HG03135 (cell line): ENCODE data around the gene SNX1.
A peak's percentile ranks its signal among the peaks of the same experiment; 100 is the strongest.

Source experiments
- ATAC-seq: cut with Tn5 transposase; IDR thresholded peaks from one replicate; pipeline ENCODE4 v1.9.1; 2021; ENCODE audit warnings: mild to moderate bottlenecking, moderate library complexity; ENCODE audit not compliant: unreplicated experiment

Gene SNX1

DNA sequence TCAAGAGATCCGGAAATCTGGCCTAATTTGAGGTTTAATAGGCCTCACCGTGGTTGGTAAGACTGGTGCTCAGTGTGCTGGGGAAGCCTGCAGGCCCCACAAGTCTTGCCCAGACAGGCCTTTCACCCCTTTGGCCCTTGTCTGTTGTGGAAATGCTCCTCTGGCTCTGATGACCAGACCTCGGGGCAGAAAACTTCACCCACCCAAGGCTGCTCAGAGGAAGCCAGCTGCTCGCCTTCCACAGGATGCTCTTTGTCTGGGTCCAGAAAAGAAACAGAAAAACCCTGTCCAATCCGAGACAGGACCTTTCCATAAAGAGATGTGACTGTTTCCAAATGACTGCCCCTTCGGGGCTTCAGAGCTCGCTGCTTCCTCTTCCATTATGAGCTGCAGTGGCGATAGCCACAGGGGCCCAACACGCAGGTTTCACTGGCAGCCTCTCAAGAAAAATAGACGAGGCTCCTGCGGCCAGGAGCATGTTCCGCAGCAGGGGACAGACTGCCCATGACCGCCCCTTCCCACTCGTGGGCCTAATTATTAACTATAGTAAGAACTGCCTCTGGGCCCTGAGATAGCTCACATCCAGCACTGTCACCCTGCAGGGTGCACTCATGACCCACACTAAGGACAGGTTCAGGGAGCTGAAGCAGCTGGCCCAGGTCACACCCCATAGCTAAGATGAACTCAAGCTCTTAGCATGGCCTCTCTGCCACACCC lies 48.9 kb downstream of the SNX1 start:
- ATAC-seq: peak; percentile 71

DNA sequence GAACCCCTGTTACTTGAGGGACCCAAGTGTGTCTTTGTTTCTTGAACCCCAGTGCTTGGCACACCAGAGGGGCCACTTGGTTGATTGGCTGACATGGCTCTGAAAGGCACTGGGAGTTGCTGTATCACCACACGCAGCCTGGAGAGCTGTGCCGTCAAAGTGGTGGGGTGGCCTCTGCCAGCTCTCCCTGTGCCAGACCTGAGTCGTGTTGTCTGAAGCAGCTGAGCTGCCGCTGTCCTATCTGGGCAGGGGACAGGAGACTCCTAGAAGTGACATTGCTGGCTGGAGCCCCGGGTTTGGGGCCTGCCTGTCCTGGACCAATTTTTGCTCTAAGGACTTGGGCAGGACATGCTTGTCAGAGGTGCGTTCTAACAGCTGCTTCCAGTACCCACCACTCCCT lies 50.3 kb downstream of the SNX1 start:
- no peak for ATAC-seq

DNA sequence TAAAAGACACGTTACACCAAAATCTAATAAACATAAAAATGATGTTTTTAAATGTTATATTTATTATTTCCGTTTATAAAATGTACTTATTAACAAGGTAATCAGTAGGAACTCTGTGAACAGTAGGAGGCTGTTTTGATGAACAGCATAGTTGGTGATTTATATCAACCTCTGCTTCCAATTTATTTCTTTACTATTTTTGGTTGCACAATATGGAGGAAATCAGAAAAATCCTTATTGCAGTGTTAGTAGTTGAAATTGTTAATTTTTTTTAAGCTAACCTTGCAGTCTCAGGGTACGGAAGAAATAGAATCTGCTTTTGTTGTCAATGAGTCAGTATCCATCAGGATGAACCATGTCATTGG lies 50.7 kb downstream of the SNX1 start:
- ATAC-seq: no peak

DNA sequence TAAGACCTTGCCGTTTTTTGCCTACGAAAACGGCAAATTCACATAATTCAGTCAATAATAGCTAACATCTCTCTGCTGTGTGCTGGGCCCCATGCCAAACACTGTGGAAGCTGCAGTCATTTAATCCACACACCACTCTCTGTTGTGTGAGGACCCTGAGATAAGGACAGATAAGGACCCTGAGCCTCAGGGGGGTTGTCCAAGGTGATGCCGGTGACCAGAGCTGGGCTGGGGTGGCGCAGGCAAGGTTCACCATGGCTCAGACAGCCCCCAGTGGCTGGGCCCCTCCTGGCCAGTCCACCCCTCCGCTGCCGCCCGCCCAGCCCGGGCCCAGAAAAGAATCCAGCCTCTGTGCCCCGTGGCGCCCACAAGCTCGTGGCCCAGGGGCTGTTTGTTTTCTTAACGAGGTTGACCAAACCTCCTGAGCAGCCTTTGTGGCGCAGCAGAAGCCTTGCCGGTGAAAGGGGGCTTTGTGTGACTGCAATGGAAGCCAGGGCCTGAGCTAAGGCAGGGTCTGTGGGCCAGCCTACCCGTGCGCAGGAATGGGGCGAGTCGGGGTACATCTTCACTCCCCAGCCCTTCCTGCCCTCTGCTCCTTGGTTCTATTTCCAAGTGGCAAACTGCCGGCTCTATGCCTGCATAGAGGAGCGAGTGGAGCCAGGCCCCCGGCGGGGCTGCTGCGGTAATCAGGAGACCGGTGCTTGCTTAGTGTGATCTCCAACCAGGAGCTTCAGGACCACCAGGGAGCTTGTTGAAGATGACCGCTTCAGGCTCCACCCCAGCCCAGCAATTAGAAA lies 51.3 kb downstream of the SNX1 start:
- ATAC-seq: no peak

DNA sequence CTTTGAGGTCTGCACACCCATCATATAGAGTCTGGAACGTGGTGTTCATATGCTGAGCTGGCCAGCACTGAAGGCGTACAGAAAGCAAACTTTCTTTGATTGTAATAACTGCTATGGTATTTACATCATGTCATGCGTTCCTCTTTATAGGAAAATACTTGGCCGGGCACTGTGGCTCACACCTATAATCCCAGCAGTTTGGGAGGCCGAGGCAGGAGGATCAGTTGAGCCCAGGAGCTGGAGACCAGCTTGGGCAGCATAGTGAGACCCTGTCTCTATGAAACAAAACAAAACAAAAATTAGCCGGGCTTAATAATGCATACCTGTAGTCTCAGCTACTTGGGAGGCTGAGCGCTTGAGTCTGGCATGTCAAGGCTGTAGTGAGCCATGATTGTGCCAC lies 52.4 kb downstream of the SNX1 start:
- ATAC-seq: no peak

DNA sequence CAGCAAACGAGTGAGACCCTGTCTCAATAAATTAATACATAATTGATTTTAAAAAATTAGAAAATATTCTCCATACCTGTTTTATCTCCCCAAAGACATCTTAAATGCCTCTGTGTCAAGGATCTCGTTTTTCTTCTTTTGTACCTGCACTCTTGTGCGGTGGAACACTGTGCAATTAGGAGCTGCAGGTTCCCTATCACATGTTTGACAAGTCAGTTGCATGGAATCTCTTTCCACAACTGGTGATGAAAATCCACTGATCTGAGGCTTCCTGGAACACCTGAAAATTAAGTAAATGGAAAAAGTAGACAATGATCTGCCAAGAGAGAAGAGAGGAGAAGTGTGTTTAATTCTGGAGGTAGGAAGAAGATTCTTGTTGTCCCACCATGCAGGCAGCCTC lies 52.8 kb downstream of the SNX1 start:
- ATAC-seq: no peak

DNA sequence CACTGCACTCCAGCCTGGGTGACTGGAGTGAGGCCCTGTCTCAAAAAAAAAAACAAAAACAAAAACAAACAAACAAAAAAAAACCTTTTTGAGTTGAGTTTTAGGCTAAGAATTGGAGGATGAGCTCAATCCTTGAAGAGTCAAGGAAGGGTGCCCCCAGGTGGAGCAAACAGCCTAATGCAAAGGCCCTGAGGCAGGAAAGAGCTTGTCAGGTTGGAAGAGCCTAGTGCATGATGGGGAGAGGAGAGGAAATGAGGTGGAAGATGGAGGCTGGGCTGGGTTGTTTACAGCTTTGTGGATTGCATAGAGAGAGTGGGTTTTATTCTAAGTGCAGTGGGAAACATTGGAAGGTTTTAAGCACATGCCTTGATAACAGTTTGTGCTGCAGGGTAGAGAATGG lies 53.6 kb downstream of the SNX1 start:
- no peak for ATAC-seq

DNA sequence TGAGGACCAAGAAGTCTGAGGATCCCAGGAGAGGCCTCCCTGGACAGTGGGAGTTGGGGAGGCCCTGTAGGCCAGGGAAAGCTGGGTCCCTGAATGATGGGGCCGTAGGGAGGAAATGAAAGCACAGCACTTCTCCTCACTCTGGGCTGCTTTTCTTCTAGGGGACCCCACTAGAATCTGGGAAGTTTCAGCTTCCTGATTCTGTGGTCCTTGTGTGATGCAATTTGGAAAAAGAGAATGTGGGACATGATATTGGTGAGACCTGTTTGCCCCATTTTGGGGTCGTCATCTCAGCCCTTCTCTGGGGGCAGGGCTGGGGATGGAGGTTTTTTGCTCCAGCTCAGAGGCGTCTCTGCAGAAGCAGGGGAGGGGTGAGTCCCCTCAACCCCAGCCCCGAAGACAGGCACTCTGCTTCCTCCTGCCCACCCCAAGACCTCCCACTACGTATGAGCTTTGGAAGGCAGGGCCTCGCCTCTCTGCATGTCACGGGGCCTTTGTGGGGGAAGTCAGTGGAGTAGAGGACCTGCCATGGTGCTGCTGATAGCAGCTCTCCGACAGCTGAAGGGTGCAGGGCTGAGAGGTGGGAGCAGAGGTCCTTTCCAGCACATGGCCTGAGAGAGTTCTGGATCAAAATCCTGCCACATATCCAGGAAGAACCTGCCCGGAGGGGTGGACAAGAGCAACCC lies 54.3 kb downstream of the SNX1 start:
- no peak for ATAC-seq

DNA sequence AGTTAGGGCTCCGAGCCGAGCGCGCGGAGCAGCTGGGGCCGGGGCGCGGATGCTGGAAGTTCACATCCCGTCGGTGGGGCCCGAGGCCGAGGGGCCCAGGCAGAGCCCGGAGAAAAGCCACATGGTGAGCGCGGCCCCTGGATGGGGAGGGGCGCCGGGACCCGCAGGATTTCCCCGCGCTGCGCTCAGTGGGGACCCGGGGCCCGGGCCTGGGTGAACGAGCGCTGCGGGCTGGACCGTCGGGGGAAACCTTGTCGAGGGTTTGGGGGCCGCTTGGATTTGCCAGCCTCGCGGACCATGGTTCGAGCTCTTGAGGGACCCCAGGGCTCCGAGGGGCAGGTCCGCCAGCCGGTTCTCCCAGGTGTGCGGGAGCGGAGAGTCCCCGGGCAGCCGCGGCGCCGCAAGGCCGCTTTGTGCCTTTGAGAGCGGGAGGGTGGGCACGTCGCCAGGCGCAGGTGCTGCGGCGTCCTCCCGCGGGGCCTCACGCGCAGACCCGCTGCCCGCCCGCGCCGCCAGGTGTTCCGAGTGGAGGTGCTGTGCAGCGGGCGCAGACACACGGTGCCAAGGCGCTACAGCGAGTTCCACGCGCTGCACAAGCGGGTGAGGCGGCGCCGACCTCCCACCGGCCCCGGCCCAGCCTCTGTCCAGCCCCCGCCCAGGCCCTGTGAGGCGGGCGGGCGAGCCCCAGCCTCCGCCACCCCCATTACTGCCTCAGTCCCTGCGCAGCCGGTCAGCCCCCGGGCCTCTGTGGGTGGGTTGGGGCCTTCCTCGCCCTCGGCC lies 56.1 kb downstream of the SNX1 start, which contains the start of gene SNX22:
SNX22 (plus strand) TSS at position 5 of the 780 bp plus-strand sequence; CDS start at position 50, 45 bp downstream.
- ATAC-seq: peak; percentile 18

DNA sequence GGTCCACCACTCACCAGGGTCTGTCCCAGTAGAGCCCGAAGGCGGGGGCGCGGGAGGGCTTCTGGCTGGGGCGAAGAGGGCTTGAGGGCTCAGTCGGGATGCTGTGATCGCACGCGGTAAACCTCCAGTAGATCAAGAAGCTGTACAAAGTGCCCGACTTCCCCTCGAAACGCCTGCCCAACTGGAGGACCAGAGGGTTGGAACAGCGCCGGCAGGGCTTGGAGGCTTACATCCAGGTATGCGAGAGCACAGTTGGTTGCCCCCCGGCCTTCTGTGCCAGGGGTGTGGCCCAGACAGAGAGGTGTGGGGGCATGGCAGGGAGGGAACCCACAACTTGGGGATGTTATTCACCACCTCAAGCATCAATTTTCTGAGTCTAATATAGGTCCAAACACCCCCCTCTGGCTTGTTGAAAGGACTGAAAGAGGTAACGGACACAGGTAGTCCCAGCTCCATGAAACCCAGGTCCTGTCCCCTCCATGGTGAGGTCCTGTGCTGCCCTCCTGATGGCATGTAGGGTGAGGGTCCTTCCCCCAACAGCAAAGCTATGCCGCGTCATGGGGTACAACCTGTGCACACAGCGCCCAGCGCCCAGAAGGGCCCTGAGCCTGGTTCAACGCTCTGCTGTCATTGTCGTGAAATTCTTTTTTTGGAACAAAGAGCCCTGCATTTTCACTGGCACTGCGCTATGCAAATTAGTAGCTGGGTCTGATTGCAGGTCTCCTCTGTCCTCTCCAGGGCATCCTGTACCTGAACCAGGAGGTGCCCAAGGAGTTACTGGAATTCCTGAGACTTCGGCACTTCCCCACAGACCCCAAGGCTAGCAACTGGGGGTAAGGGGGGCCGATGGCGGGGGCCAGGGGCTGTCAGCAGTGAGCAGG lies 57.0 kb downstream of the SNX1 start:
- peak; percentile 9 for ATAC-seq

DNA sequence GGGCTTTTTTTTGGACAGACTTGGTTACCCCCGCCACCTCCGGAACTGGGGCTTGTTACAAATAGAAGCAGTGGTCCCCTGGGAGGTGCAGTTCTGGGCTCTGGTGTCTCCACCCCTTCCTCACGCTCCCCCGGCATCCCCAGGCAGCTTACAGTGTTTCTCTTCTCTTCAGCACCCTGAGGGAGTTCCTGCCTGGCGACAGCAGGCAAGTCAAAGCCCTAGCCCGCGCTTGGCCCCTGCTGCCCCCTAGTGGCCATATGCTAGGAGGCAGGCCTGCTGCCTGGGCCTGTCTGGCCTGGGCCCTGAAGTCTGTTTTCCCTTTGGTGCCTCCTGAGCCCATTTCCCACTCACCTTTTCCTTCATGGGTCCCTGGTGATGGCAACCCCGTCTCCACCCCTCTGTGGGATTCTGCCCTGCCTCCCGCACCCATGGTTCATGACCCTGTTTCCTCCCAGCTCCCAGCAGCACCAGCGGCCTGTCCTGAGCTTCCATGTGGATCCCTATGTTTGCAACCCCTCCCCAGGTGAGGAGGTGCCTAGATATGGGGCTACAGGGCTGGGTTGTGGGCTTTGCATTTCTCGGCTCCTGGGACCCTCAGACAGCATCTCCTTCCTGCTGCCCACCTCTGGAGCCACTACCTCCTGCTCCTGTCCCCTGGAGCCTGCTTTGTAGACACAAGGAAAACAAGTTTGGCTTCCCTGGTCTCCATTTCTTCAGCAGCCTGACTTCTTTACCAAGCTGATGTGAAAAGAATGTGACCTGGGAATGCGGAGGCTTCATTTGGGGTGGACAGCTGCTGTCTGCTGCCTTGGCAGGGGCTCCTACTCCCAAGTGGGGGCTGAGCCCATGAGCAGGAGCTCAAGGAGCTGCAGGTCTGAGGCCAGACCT lies 57.9 kb downstream of the SNX1 start:
- peak; percentile 45 for ATAC-seq

DNA sequence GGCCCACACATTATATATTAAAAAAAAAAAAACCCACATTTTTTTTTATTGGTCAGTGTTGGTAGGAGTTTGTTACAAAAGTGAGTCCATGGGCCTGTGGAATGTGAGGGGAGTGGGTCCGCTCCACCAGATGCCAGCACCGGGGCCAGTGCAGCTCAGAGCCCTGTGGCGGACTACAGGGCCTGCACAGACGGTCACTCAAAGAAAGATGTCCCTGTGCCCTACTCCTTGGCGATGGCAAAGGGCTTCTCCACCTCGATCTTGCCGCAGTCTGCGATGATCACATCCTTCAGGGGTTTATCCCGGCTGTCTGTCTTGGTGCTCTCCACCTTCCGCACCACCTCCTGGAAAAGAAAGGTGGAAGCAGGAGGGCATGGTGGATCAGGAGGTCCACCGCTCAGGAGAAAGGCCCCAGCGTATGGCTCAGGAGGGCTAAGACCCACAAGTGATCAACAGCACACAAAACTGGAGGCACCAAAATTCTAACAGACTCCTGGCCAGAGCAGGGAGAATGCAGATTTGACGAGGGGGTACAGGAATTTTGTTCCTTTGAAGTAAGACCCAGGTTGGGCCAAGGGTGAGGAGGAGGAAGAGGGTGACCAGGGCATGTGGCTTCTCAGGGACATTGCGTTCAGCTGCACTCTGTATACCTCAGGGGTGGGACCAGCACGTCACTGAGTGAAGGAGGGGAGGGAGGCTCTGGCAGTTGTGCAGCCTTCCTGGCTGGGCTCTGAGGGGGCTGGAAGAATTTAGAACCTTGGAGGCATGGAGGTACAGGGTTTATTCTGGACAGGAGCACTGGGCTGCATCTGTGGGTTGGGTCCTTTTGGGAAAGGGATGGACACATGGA lies 60.2 kb downstream of the SNX1 start:
- ATAC-seq: no peak

DNA sequence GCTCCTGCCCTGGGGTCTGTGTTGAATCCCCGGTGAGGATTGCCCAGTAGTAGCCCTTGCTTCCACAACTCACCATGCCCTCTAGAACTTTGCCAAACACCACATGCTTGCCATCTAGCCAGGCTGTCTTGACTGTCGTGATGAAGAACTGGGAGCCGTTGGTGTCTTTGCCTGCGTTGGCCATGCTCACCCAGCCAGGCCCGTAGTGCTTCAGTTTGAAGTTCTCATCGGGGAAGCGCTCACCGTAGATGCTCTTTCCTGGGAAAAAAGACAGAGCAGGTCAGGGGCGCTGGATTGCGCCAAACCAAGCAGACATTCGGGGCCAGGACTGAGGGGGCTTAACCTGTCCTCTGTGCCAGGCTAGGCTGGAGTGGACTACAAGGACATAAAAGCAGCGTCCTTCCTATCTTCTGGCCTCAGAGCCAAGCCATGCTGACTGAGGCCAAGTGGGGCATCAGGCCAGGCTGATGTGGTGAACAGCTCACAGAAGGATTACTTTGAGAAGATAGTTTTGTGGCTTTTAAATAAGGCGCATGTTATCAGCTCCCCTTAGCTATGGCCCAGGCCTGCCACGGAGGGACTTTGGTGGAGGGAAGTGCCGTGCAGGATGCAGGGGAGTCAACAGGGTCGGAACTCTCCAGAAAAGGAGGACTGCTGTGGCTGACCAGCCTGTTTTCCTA lies 61.0 kb downstream of the SNX1 start:
- ATAC-seq: no peak

DNA sequence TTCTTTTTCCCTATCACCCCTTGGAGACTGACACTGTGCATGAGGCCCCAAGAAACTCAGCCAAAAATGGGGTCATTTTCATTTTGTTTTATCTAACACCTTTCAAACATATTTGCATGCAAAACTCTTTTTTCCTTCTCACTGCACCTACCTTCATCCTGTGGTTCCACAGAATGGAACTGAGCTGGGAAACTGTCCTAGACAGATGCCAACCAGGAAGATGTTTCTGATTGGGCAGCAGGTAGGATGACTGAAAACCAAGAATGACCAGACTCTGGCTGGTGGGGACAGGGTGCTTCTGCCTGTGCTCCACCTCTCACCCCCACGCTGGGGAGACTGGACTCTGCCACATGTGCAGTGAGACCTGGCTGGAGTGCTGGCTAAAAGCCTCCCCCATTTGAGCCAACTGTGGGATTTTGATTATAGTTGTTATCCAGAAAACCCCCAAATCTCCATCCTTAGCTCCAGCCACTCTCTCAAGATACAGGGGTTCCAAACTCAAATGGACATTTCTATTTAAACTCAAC lies 61.9 kb downstream of the SNX1 start:
- no peak for ATAC-seq

DNA sequence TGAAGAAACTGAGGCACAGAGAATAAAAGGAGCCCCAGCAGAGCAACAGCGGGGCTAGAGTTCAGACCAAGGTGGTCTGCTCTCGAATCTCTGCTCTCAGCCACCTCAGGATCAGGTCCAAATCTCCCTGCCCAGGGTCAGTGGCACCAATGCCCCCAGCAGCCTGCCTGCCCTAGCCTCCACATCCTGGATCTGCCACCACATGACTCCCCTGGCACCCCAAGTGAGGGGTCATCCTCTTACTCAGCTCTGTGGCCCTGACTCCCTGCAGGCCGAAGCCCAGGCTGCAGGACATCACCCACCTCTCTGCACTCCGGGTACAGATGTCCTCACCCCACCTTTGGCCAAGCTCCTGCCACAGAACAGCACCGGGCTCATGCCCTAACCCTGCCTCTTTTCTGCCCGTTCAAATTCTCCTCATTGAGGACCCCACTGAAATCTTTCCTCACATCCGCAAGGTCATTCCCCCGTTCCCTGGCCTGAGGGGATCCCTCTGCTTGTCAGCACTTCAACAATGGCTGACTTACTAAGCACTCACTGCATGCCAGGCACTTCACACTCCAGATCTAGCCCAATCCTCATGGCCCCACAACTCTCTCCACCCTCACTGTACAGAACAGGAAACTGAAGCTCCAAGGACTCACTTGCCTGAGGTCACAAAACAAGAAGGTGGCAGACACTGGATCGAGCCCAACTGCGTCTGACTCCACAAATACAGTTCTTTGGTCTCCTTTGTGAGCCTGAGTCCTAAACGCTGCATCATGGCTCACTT lies 62.8 kb downstream of the SNX1 start:
- ATAC-seq: no peak

DNA sequence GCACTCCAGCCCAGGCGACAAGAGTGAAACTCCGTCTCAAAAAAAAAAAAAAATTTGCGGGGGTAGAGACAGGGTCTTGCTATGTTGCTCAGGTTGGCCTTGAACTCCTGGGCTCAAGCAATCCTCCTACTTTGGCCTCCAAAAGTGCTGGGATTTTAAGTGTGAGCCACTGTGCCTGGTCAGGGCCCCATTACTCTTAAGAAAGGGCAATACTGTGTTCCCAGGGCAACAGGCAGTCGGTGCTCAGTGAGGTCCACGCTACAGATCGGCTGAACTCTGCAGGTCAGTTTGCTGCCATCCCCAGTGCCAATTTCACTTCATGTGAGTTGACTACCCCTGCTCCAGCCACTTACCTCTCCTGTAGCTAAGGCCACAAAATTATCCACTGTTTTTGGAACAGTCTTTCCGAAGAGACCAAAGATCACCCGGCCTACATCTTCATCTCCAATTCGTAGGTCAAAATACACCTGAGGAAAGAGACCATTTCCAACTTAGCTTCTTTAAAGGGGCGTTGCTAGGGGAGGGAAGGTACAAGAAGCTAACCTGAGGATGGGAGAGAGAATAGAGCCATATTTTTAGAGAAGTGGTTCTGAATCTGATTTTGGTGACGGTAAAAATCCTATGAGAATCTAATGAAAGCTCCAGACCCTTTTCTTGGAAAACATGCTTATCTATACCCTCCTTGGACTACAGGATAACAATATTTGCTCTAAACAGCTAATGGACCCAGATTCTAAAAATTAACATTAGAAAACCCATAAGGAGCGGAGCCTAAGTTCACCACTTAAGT lies 66.1 kb downstream of the SNX1 start:
- ATAC-seq: no peak
